Mammary epithelial cell (primary cell): Measurements from ENCODE around the gene HESX1.

Experiments
- CTCF ChIP-seq, 2 donors: IDR thresholded peaks in 1 of 2; conservative IDR thresholded peaks in 1 of 2; 2 replicates each; pipeline ENCODE4 v1.5.1; 2011 to 2012; ENCODE audit warnings: inconsistent platforms in 2 of 2, low read length in 2 of 2, mild to moderate bottlenecking in 2 of 2, control low read depth in 1 of 2, low read depth in 1 of 2; ENCODE audit not compliant: insufficient read depth in 1 of 2; ENCODE audit errors: extremely low read depth in 1 of 2
- EZH2 ChIP-seq: IDR thresholded peaks from 2 replicates; pipeline ENCODE4 v1.6.1; 2012; ENCODE audit warnings: low read length, inconsistent platforms, borderline replicate concordance

GRCh38 chr3:57151749-57152148 lies 48.0 kb downstream of the HESX1 start:
- no peak for TF ChIP-seq CTCF (conservative IDR thresholded peaks at IDR 0.05 in 1 of 2, IDR thresholded peaks at IDR 0.05 in 1 of 2; ENCODE audit: extremely low read depth in 1 of 2, insufficient read depth in 1 of 2, low read depth in 1 of 2, low read length in 2 of 2)
- TF ChIP-seq EZH2, result no peak
